GM04503 (cell line): ENCODE data around the gene NEB.
"Not testable (repeated sequence)": the region's sequence is repeated elsewhere in the genome, so short reads cannot be mapped to it uniquely, and the experiment has no call there.

Source experiments
- DNase-seq: peaks from one replicate; pipeline ENCODE4 v3.0.0-alpha.2; 2012; ENCODE audit warnings: low read depth

The NEB gene

DNA sequence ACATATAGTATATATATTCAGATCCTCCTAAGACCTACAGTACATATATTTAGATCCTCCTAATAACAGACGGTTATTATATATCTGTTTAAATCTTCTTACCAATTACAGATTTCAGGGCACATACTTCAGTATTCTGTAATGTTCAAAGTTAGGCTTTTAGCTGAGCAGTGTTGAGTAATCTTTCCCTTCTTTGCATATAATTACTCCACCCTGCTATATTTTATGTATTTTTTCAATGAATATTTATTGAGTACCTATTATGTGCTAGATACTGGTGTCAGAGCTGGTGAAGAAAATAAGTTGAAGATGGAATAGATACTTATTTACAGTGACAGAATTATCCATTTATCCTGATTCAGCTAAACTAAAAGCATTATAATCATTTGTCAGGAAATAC lies 84.9 kb downstream of the NEB start:
- no peak for DNase-seq

GRCh38 chr2:151646512-151646911 lies 87.8 kb downstream of the NEB start:
- DNase-seq, result not testable (repeated sequence)

- no peak for DNase-seq
Measured at GRCh38 chr2:151644580-151644979, 89.7 kb downstream of the NEB start.

- not testable (repeated sequence) for DNase-seq
Measured at GRCh38 chr2:151641895-151642294, 92.4 kb downstream of the NEB start.

DNA sequence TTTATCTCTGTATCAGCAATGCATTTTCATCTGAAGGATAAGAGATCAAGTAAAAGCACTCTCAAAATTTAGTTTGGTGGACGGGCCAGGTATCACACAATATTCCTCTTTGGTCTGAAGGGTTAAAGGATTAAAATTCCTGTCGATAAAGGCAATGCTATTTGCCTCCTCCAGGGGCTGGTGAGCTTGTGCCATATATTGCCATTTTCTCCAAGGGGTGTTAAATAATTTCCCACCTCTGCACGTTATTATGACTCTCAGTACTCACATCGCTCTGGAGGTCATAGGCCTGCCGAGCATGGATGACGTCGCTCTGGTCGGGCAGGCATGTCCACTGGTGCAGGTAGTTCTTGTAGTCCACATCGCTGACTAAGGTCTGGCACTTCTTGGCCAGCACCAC lies 94.2 kb downstream of the NEB start:
- no peak for DNase-seq

DNA sequence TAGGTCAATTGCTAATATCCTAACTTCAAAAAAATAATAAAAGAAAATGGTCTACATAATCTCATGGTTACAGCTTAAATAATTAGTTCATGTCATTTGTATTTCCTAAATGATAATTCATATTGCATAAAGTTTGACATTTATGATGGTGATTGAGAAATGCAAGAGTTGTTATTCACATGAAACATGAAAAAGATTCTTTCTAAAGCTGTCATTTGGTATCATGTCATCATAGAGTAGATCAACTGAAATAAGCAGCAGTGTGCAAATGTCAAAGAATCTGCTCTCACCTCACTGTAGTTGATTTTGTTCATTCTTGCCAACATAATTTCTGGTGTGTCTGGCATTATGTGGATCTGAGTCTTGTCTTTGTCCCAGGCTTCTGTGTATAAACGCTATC lies 95.3 kb downstream of the NEB start:
- no peak for DNase-seq

GRCh38 chr2:151638191-151638933 lies 95.9 kb downstream of the NEB start:
- no peak for DNase-seq

DNA sequence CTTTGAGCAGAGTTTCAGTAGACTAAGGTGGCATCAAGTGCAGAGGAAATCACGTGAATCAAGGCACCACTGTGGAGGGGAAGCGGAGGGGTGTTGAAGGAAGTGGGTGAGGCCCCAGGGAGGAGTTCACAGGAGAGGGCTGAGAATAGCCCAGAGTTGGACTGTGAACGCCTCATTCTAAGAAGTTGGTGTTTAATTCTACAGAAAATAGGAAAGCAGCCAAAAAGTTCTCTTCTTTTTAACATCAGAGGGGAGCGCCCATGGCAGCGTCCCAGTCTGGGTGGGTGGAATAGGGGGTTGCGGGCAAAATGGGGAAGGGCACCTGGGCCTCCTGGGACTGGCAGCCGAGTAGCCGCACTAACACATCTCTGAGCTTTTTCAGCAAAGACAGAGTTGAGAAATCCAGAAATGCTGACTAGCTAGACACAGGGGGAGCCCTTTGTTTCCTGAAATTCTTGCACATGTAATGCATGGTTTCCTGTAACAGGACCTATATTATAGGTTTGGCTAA lies 97.0 kb downstream of the NEB start:
- no peak for DNase-seq

GRCh38 chr2:151634736-151635467 lies 99.4 kb downstream of the NEB start:
- no peak for DNase-seq

- DNase-seq, result no peak
Measured at GRCh38 chr2:151632993-151633565, 101.2 kb downstream of the NEB start.

DNA sequence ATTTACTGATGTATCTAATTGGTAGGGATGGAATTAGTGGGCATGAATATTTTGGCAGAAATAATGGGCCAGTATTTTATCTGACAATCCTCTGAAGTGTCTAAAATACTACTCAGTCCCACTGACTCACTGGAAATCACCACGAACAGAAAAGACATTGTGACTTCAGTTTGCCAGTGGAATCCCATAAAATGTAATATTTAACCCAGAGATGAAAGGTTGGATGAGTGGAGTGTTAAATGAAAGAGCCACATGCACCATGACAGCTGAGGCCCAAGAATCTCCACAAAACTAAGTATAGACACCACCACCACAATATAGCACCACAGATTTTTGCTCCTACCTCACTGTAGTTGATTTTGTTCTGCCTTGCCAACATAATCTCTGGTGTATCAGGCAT lies 103.9 kb downstream of the NEB start:
- no peak for DNase-seq

- DNase-seq, result no peak
Measured at GRCh38 chr2:151627353-151627752, 106.9 kb downstream of the NEB start.

GRCh38 chr2:151624271-151624670 lies 110.0 kb downstream of the NEB start:
- DNase-seq, result no peak

- DNase-seq, result no peak
Measured at GRCh38 chr2:151623631-151624030, 110.6 kb downstream of the NEB start.

DNA sequence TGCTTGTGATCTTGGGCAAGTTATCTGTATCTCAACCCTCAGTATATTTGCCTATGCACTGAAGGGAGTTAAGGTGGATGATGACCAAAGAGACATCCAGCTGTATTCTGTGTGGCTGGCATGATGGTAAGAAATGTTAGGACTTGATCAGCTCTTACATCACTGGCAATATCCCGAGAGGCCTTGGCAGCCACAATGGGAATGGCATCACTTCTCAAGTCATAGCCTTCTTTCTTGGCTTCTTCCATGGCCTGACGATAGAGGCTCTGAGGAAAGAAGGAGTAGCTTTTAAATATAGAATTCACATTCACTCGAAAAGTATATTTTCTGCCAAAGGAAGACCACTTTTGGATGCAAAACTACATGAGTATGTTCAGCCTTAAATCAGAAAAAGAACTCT lies 113.5 kb downstream of the NEB start:
- no peak for DNase-seq

- no peak for DNase-seq
Measured at GRCh38 chr2:151619337-151619989, 114.8 kb downstream of the NEB start.

- no peak for DNase-seq
Measured at GRCh38 chr2:151616760-151617339, 117.4 kb downstream of the NEB start.

DNA sequence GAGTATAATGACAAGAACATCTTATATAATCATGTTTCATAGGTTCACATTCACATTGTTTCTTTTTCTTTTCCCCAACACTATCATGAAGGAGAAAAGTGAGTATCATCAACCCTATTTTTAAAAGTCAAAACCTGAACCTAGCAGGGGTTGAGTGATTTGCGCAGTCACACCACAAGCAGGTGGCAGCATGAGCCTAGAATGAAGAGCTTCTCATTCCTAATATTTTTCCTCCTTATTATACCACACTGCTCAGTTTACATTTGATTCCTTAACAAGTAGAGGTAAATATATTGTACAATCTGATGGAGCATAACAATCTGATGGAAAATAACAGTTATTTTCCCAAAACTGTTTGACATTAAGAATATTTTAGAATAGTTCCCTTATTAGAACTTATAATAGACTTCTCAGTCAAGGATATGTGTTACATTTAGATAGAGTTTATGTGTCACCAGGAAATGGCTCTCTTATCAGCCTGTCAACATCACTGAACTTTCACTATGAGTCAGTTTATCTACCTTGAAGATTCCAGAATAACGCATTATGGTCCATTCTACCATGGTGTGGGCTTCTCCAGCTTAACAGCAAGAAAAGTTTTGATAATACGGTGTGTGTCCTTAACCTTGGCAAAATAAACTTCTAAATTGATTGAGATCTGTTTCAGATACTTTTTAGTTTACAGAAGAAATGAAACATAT lies 119.5 kb downstream of the NEB start:
- no peak for DNase-seq

DNA sequence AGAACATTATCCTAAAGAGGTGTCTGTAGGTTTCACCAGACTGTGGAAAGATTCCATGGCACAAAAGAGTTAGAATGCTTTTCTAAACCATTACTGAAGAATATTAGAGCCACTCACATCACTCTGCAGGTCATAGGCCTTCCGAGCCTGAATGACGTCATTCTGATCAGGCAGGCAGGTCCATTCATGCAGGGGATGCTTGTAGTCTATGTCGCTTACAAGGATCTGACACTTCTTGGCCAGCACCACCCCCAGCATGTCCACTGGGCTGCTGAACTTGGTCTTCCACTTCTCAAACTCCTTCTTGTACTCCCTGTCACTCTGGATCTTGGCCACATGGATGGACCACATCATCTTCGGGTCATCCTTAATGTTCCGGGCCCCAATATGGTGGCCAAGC lies 120.1 kb downstream of the NEB start:
- DNase-seq, result no peak

GRCh38 chr2:151611351-151611750 lies 122.9 kb downstream of the NEB start:
- no peak for DNase-seq

GRCh38 chr2:151610310-151610709 lies 124.0 kb downstream of the NEB start:
- DNase-seq, result no peak

- DNase-seq, result no peak
Measured at GRCh38 chr2:151609705-151610104, 124.6 kb downstream of the NEB start.
